ENCODE data around the gene CLEC10A.

Gene CLEC10A

GRCh38 chr17:7072406-7072805 lies 7.6 kb downstream of the CLEC10A start:
- no peaks in the 10 kb centered on the region for H3F3A ChIP-seq (ENCODE audit: low read depth)
- H3K27me3 ChIP-seq (ENCODE audit: insufficient read depth, low read length, poor library complexity, severe bottlenecking), result no peaks in the 10 kb centered on the region
- H4K20me1 ChIP-seq (ENCODE audit: insufficient read depth, low read length, poor library complexity, severe bottlenecking), result no peaks in the 10 kb centered on the region
- no peak overlapping the region for H3K9ac ChIP-seq (ENCODE audit: low read depth, low read length, poor library complexity, severe bottlenecking)
- H3K9me3 ChIP-seq (ENCODE audit: insufficient read depth, low read depth, low read length), result peaks cover 5% of the 10 kb centered on the region; the same call in 1 of the 2 replicates
- no peaks in the 10 kb centered on the region for H3K9me2 ChIP-seq (replicated peaks; ENCODE audit: low read depth, low read length)
- H3K4me3 ChIP-seq (ENCODE audit: low read length, poor library complexity, severe bottlenecking), result no peak overlapping the region
- no peaks in the 10 kb centered on the region for H3K79me2 ChIP-seq (ENCODE audit: insufficient read depth, low read length)
- H3K4me1 ChIP-seq (ENCODE audit: insufficient read depth, low read length, poor library complexity, severe bottlenecking), result no peaks in the 10 kb centered on the region
- H3K4me2 ChIP-seq (ENCODE audit: low read depth, low read length, poor library complexity, severe bottlenecking), result no peak overlapping the region
- no peak overlapping the region for H2AFZ ChIP-seq (ENCODE audit: low read length)
- TF ChIP-seq EZH2phosphoT487 (IDR thresholded peaks at IDR 0.05; ENCODE audit: borderline replicate concordance) (no peak), CTCF (conservative IDR thresholded peaks at IDR 0.05; ENCODE audit: low read length) (no peak)
- no peaks in the 10 kb centered on the region for H3K36me3 ChIP-seq (ENCODE audit: insufficient read depth, low read length)

DNA sequence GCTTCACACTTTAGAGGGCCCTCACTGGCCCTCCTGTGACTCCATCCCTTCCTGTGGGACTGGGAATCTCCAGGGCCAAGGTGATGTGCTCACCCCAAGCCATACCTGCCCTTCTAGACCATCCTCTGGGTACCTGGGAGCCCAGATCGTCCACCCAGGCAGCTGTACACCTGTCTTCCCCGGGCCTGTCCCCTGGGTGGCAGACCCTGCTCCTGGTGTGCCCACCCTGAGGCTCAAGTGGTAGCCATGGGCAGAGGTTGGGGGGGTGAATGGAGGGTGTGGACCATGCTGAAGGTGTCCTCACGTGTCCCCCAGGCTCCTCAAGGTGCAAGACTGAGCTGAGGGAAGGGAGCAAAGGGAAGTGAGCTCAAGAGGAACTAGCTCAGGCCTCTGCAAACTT lies 9.3 kb downstream of the CLEC10A start:
- Histone ChIP-seq H3K79me2 (ENCODE audit: insufficient read depth, low read length) (no peaks in the 10 kb centered on the region), H3K4me1 (ENCODE audit: insufficient read depth, low read length, poor library complexity, severe bottlenecking) (no peaks in the 10 kb centered on the region), H3K9me3 (ENCODE audit: insufficient read depth, low read depth, low read length) (peaks cover 5% of the 10 kb centered on the region; the same call in 1 of the 2 replicates), H3K9ac (ENCODE audit: low read depth, low read length, poor library complexity, severe bottlenecking) (no peak overlapping the region), H3K27me3 (ENCODE audit: insufficient read depth, low read length, poor library complexity, severe bottlenecking) (no peaks in the 10 kb centered on the region), H3K36me3 (ENCODE audit: insufficient read depth, low read length) (no peaks in the 10 kb centered on the region), H3F3A (ENCODE audit: low read depth) (no peaks in the 10 kb centered on the region), H4K20me1 (ENCODE audit: insufficient read depth, low read length, poor library complexity, severe bottlenecking) (no peaks in the 10 kb centered on the region), H2AFZ (ENCODE audit: low read length) (no peak overlapping the region), H3K4me2 (ENCODE audit: low read depth, low read length, poor library complexity, severe bottlenecking) (no peak overlapping the region), H3K4me3 (ENCODE audit: low read length, poor library complexity, severe bottlenecking) (no peak overlapping the region), H3K9me2 (replicated peaks; ENCODE audit: low read depth, low read length) (no peaks in the 10 kb centered on the region)
- TF ChIP-seq CTCF (conservative IDR thresholded peaks at IDR 0.05; ENCODE audit: low read length), result no peak
- TF ChIP-seq EZH2phosphoT487 (IDR thresholded peaks at IDR 0.05; ENCODE audit: borderline replicate concordance), result no peak

DNA sequence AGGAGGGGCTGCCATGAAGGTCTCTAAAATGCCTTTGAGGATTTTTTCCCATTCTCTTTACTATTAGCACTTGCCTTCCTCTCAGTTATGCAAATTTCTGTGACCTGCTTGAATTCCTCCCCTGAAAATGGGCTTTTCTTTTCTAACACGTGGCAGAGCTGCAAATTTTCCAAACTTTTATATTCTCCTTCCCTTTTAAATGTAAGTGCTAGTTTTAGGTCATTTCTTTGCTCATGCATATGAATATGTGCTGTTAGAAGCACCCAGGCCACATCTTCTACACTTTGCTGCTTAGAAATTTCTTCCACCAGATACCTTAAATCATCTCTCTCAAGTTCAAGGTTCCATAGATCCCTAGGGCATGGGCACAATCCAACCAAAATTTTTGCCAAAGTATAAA lies 11.8 kb downstream of the CLEC10A start:
- no peaks in the 10 kb centered on the region for H4K20me1 ChIP-seq (ENCODE audit: insufficient read depth, low read length, poor library complexity, severe bottlenecking)
- no peak overlapping the region for H3K4me3 ChIP-seq (ENCODE audit: low read length, poor library complexity, severe bottlenecking)
- TF ChIP-seq EZH2phosphoT487 (IDR thresholded peaks at IDR 0.05; ENCODE audit: borderline replicate concordance) (no peak), CTCF (conservative IDR thresholded peaks at IDR 0.05; ENCODE audit: low read length) (no peak)
- no peak overlapping the region for H3K9ac ChIP-seq (ENCODE audit: low read depth, low read length, poor library complexity, severe bottlenecking)
- peaks cover 5% of the 10 kb centered on the region; the same call in 1 of the 2 replicates for H3K9me3 ChIP-seq (ENCODE audit: insufficient read depth, low read depth, low read length)
- H3K4me2 ChIP-seq (ENCODE audit: low read depth, low read length, poor library complexity, severe bottlenecking), result no peak overlapping the region
- no peak overlapping the region for H2AFZ ChIP-seq (ENCODE audit: low read length)
- H3F3A ChIP-seq (ENCODE audit: low read depth), result no peaks in the 10 kb centered on the region
- no peaks in the 10 kb centered on the region for H3K27me3 ChIP-seq (ENCODE audit: insufficient read depth, low read length, poor library complexity, severe bottlenecking)
- no peaks in the 10 kb centered on the region for H3K79me2 ChIP-seq (ENCODE audit: insufficient read depth, low read length)
- no peaks in the 10 kb centered on the region for H3K9me2 ChIP-seq (replicated peaks; ENCODE audit: low read depth, low read length)
- no peaks in the 10 kb centered on the region for H3K36me3 ChIP-seq (ENCODE audit: insufficient read depth, low read length)
- no peaks in the 10 kb centered on the region for H3K4me1 ChIP-seq (ENCODE audit: insufficient read depth, low read length, poor library complexity, severe bottlenecking)
